Skeletal muscle tissue (tissue), 4 donors: ENCODE results near the gene ATXN1. TPM values are rescaled to one million over a fixed set of nuclear protein-coding genes. Genes with fewer than 3 reads are reported as not detected.
"Not testable (repeated sequence)": the region's sequence is repeated elsewhere in the genome, so short reads cannot be mapped to it uniquely, and the experiment has no call there.

Experiments
- H3K27ac ChIP-seq: one replicate; pipeline ENCODE4 v1.7.0; 2013; ENCODE audit warnings: mild to moderate bottlenecking, low read depth, low read length, inconsistent platforms
- H3K27me3 ChIP-seq, 3 donors: one replicate each; pipeline ENCODE4 v1.7.0; 2013; ENCODE audit warnings: low read length in 3 of 3; ENCODE audit not compliant: control insufficient read depth in 3 of 3, insufficient read depth in 3 of 3
- H3K36me3 ChIP-seq, 3 donors: one replicate each; pipeline ENCODE4 v1.7.0; 2013; ENCODE audit warnings: low read length in 3 of 3; ENCODE audit not compliant: control insufficient read depth in 3 of 3, insufficient read depth in 3 of 3
- H3K4me1 ChIP-seq, 3 donors: one replicate each; pipeline ENCODE4 v1.7.0; 2013; ENCODE audit warnings: low read length in 3 of 3, mild to moderate bottlenecking in 3 of 3; ENCODE audit not compliant: control insufficient read depth in 3 of 3, insufficient read depth in 3 of 3
- H3K4me3 ChIP-seq, 3 donors: one replicate each; pipeline ENCODE4 v1.7.0; 2013; ENCODE audit warnings: low read length in 3 of 3
- H3K9ac ChIP-seq, 3 donors: one replicate each; pipeline ENCODE4 v1.7.0; 2013; ENCODE audit warnings: low read length in 3 of 3, mild to moderate bottlenecking in 3 of 3, moderate library complexity in 2 of 3, low read depth in 1 of 3
- H3K9me3 ChIP-seq, 3 donors: one replicate each; pipeline ENCODE4 v1.7.0; 2013; ENCODE audit warnings: low read length in 3 of 3; ENCODE audit not compliant: control insufficient read depth in 3 of 3
- total RNA-seq: library from RNA; depleted of rRNA; stranded (reverse); fragments of >200 nt; gene quantifications from one replicate; pipeline ENCODE4 v1.2.3, GENCODE V29; 2014
- donor health status: Osteomylitis.

The ATXN1 gene
- total RNA-seq, 1 donor from 2014 or later: 30.8 TPM

- H3K9me3 ChIP-seq, H3K27ac ChIP-seq, H3K4me3 ChIP-seq, H3K36me3 ChIP-seq, H3K9ac ChIP-seq, H3K4me1 ChIP-seq, H3K27me3 ChIP-seq: not testable (repeated sequence)
Observed at GRCh38 chr6:16615215-16615614, 146.0 kb downstream of the ATXN1 start.

- H3K27me3 ChIP-seq, H3K4me3 ChIP-seq, H3K36me3 ChIP-seq, H3K9me3 ChIP-seq, H3K4me1 ChIP-seq, H3K9ac ChIP-seq, H3K27ac ChIP-seq: not testable (repeated sequence)
Observed at GRCh38 chr6:16614143-16614542, 147.1 kb downstream of the ATXN1 start.

- not testable (repeated sequence) for H3K4me3 ChIP-seq, H3K9ac ChIP-seq, H3K9me3 ChIP-seq, H3K4me1 ChIP-seq, H3K27ac ChIP-seq, H3K27me3 ChIP-seq, H3K36me3 ChIP-seq
Observed at GRCh38 chr6:16613504-16613903, 147.8 kb downstream of the ATXN1 start.

- Histone ChIP-seq H3K27me3 (no peaks in the 10 kb centered on the region), H3K9me3 (no peaks in the 10 kb centered on the region)
Observed at GRCh38 chr6:16608444-16608843, 152.8 kb downstream of the ATXN1 start.

GRCh38 chr6:16602035-16602434 lies 159.2 kb downstream of the ATXN1 start:
- Histone ChIP-seq H3K9ac (no peak overlapping the region), H3K4me3 (no peak overlapping the region), H3K4me1 (no peaks in the 10 kb centered on the region), H3K27ac (no peak overlapping the region), H3K9me3 (no peaks in the 10 kb centered on the region), H3K36me3 (peaks cover 0 to 5% (median 0%) of the 10 kb centered on the region in 3 donors), H3K27me3 (no peaks in the 10 kb centered on the region)

More at GRCh38 chr6:16608444-16608843, 152.8 kb downstream of the ATXN1 start:
- no peaks in the 10 kb centered on the region for H3K4me1 ChIP-seq
- no peak overlapping the region for H3K4me3 ChIP-seq
- peaks cover 0 to 5% (median 0%) of the 10 kb centered on the region in 3 donors for H3K36me3 ChIP-seq
- no peak overlapping the region for H3K27ac ChIP-seq
- H3K9ac ChIP-seq: no peak overlapping the region

GRCh38 chr6:16600701-16601100 lies 160.6 kb downstream of the ATXN1 start:
- H3K9me3 ChIP-seq: no peaks in the 10 kb centered on the region
- H3K9ac ChIP-seq: no peak overlapping the region
- no peaks in the 10 kb centered on the region for H3K27me3 ChIP-seq
- no peak overlapping the region for H3K4me3 ChIP-seq
- no peak overlapping the region for H3K27ac ChIP-seq
- no peaks in the 10 kb centered on the region for H3K4me1 ChIP-seq
- peaks cover 0 to 5% (median 0%) of the 10 kb centered on the region in 3 donors for H3K36me3 ChIP-seq

GRCh38 chr6:16600026-16600425 lies 161.2 kb downstream of the ATXN1 start:
- H3K27me3 ChIP-seq: no peaks in the 10 kb centered on the region
- H3K4me3 ChIP-seq: no peak overlapping the region
- no peaks in the 10 kb centered on the region for H3K9me3 ChIP-seq
- H3K4me1 ChIP-seq: no peaks in the 10 kb centered on the region
- H3K9ac ChIP-seq: no peak overlapping the region
- H3K36me3 ChIP-seq: peaks cover 0 to 5% (median 0%) of the 10 kb centered on the region in 3 donors
- no peak overlapping the region for H3K27ac ChIP-seq

GRCh38 chr6:16596616-16597331 lies 164.5 kb downstream of the ATXN1 start:
- Histone ChIP-seq H3K27me3 (no peaks in the 10 kb centered on the region), H3K9ac (no peak overlapping the region), H3K4me1 (no peaks in the 10 kb centered on the region), H3K9me3 (no peaks in the 10 kb centered on the region), H3K36me3 (no peaks in the 10 kb centered on the region), H3K4me3 (no peak overlapping the region), H3K27ac (no peak overlapping the region)

GRCh38 chr6:16595514-16596120 lies 165.6 kb downstream of the ATXN1 start:
- H3K27ac ChIP-seq: no peak overlapping the region
- H3K27me3 ChIP-seq: no peaks in the 10 kb centered on the region
- H3K4me3 ChIP-seq: no peak overlapping the region
- no peaks in the 10 kb centered on the region for H3K36me3 ChIP-seq
- H3K9me3 ChIP-seq: no peaks in the 10 kb centered on the region
- H3K9ac ChIP-seq: no peak overlapping the region
- no peaks in the 10 kb centered on the region for H3K4me1 ChIP-seq

- H3K4me3 ChIP-seq: no peak overlapping the region
- no peaks in the 10 kb centered on the region for H3K4me1 ChIP-seq
- H3K27me3 ChIP-seq: no peaks in the 10 kb centered on the region
- no peaks in the 10 kb centered on the region for H3K9me3 ChIP-seq
- no peak overlapping the region for H3K27ac ChIP-seq
- H3K36me3 ChIP-seq: no peaks in the 10 kb centered on the region
- no peak overlapping the region for H3K9ac ChIP-seq
Observed at GRCh38 chr6:16594849-16595248, 166.4 kb downstream of the ATXN1 start.
